AG04450 (cell line): ENCODE results near the gene DRAM2. TPM values are rescaled to one million over a fixed set of nuclear protein-coding genes. Genes with fewer than 3 reads are reported as not detected.
A peak's percentile ranks its signal among the peaks of the same experiment; 100 is the strongest.

Source experiments
- CTCF ChIA-PET: fragments of 300-600, 350-600 bp; formaldehyde crosslinking; extraction: SDS; loops from one replicate; lab custom pipeline; 2022; ENCODE audit warnings: antibody characterized with exemption, inconsistent platforms; lab: Charles Lee
- POLR2A ChIA-PET: fragments of 350-600 bp; formaldehyde crosslinking; extraction: SDS; loops from one replicate; lab custom pipeline; 2021; ENCODE audit warnings: antibody characterized with exemption, inconsistent platforms; lab: Yijun Ruan, JAX
- DNase-seq: peaks from one replicate; pipeline ENCODE4 v3.0.0-alpha.2; 2011; ENCODE audit warnings: low read depth, low spot score
- H3K27ac ChIP-seq: one replicate; pipeline ENCODE4 v1.5.1; 2012; ENCODE audit warnings: low read depth, low read length, control low read depth
- H3K27me3 ChIP-seq: one replicate; pipeline ENCODE4 v1.6.0; 2012; ENCODE audit warnings: low read length; ENCODE audit not compliant: control insufficient read depth, insufficient read depth
- H3K4me3 ChIP-seq: 2 replicates; pipeline ENCODE4 v1.5.1; 2011; ENCODE audit warnings: mild to moderate bottlenecking, low read depth, low read length, control low read depth
- H3K9me3 ChIP-seq: 2 replicates; pipeline ENCODE4 v1.5.1; 2012; ENCODE audit warnings: low read length; ENCODE audit not compliant: control insufficient read depth, insufficient read depth
- polyA plus RNA-seq: library from polyadenylated mRNA; depleted of rRNA; stranded (reverse); fragments of >200 nt; gene quantifications from 2 replicates; pipeline ENCODE4 v1.2.3, GENCODE V29; 2011
- TF ChIP-seq, protein P1 (sequence below): IDR thresholded peaks from 2 replicates; pipeline ENCODE4 v1.5.1; 2011; ENCODE audit warnings: low read depth, low read length, control low read depth, inconsistent platforms

Gene DRAM2
- polyA plus RNA-seq, 1 experiment: 86.5 TPM

- H3K4me3 ChIP-seq: no peak overlapping the region
- H3K27ac ChIP-seq: no peak overlapping the region
- TF ChIP-seq, protein P1, sequence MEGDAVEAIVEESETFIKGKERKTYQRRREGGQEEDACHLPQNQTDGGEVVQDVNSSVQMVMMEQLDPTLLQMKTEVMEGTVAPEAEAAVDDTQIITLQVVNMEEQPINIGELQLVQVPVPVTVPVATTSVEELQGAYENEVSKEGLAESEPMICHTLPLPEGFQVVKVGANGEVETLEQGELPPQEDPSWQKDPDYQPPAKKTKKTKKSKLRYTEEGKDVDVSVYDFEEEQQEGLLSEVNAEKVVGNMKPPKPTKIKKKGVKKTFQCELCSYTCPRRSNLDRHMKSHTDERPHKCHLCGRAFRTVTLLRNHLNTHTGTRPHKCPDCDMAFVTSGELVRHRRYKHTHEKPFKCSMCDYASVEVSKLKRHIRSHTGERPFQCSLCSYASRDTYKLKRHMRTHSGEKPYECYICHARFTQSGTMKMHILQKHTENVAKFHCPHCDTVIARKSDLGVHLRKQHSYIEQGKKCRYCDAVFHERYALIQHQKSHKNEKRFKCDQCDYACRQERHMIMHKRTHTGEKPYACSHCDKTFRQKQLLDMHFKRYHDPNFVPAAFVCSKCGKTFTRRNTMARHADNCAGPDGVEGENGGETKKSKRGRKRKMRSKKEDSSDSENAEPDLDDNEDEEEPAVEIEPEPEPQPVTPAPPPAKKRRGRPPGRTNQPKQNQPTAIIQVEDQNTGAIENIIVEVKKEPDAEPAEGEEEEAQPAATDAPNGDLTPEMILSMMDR: no peak
- no peaks in the 10 kb centered on the region for H3K9me3 ChIP-seq
- H3K27me3 ChIP-seq: no peaks in the 10 kb centered on the region
- POLR2A ChIA-PET: no interaction called here
- DNase-seq: no peak
- CTCF ChIA-PET: interaction anchor here (1.2 kb wide), 1 partner anchor 116 kb away, joined by 4 read pairs; no protein-coding TSS in a partner anchor
Observed at GRCh38 chr1:111145963-111146768, 6.3 kb upstream of the DRAM2 start.

DNA sequence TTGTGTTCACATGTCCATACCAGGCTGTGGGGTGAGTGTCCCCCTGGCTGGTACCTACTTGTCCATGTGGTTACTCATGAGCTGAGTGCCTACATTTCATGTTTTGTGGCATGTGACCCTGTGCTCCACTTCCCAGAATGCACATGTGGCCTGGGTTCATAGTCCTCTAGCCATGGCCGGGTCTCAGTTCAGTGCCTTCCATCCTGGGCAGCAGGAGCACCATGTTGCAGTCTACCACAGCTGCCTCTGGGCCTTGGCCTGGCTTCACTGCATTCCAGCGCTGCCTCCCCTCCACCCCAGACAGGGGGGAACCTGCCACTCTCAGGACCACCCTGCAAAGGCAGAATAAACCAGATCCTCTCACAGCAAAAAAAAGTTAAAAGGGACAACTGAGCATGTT is 5.6 kb upstream of the DRAM2 start:
- no peak for DNase-seq
- H3K27ac ChIP-seq: no peak overlapping the region
- no peaks in the 10 kb centered on the region for H3K9me3 ChIP-seq
- TF ChIP-seq, protein P1: no peak
- POLR2A ChIA-PET: no interaction called here
- H3K4me3 ChIP-seq: no peak overlapping the region
- CTCF ChIA-PET: no interaction called here
- H3K27me3 ChIP-seq: no peaks in the 10 kb centered on the region

DNA sequence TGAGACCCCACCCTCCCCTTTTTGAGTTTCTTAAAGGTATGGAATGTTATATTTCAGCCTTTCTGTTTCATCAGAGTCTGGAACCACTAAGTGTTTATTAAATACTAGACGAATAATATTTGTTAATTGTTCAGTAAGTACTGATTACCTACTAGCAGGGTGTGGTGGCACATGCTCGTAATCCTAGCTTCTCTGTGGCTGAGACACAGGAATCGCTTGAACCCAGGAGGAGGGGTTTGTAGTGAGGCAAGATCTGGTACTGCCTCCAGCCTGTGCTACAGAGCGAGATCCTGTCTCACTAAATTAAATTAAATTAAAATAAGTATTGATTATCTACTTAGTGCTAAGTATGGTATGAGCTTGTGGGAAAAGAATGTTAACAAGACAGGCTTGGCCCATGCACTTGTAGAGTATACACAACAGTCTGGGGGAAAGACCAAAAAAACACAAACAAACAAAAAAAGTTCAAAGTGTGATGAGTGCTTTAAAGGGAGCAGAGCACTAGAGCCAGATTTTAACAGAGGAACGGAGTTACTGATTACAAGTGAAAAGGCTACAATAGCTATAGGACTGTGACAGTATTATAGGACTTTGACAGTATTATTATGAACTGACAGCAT is 2.6 kb upstream of the DRAM2 start:
- no peak for DNase-seq
- Histone ChIP-seq H3K4me3 (no peak overlapping the region), H3K27me3 (no peaks in the 10 kb centered on the region), H3K9me3 (peaks cover 4% of the 10 kb centered on the region; the same call in 1 of the 2 replicates), H3K27ac (no peak overlapping the region)
- POLR2A ChIA-PET: interaction anchor here (0.5 kb wide), 1 partner anchor 9 kb away, joined by 3 read pairs; no protein-coding TSS in a partner anchor
- TF ChIP-seq, protein P1: no peak
- CTCF ChIA-PET: interaction anchor here (1.0 to 1.4 kb wide), 3 partner anchors 9 to 112 kb away, joined by 3 to 4 read pairs (median 3); no protein-coding TSS in a partner anchor

- TF ChIP-seq, protein P1: no peak
- ChIA-PET CTCF (interaction anchor here (0.6 to 1.4 kb wide), 4 partner anchors 10 to 111 kb away, joined by 3 to 9 read pairs (median 4); no protein-coding TSS in a partner anchor), POLR2A (interaction anchor here (0.5 to 2.7 kb wide), 2 partner anchors 8 to 49 kb away, joined by 3 to 11 read pairs; no protein-coding TSS in a partner anchor)
- no peaks in the 10 kb centered on the region for H3K27me3 ChIP-seq
- no peak for DNase-seq
- peak overlapping the region; percentile 85 for H3K4me3 ChIP-seq
- H3K27ac ChIP-seq: no peak overlapping the region
- peaks cover 4% of the 10 kb centered on the region; the same call in 1 of the 2 replicates for H3K9me3 ChIP-seq
Observed at GRCh38 chr1:111141245-111142220, 1.6 kb upstream of the DRAM2 start.
